MM.1S (cell line): Measurements from ENCODE around the gene SYT5.

Experiments used
- DNase-seq: peaks from one replicate; pipeline ENCODE4 v3.0.0-alpha.2; 2015
- H2AFZ ChIP-seq: fragments of 300-600 bp; sonication (generic); 2 replicates; pipeline ENCODE4 v1.6.0; 2016; ENCODE audit warnings: antibody characterized with exemption, low read length
- H3F3A ChIP-seq: fragments of 300-600 bp; sonication (generic); 2 replicates; pipeline ENCODE4 v1.6.1; 2016; ENCODE audit warnings: mild to moderate bottlenecking, antibody characterized with exemption, low read length, moderate library complexity, mixed read lengths; ENCODE audit not compliant: insufficient read depth
- H3K27ac ChIP-seq: fragments of 300-600 bp; sonication (generic); 2 replicates; pipeline ENCODE4 v1.5.1; 2016; ENCODE audit warnings: mild to moderate bottlenecking, low read length
- H3K27me3 ChIP-seq: fragments of 300-600 bp; sonication (generic); replicated peaks from 2 replicates; pipeline ENCODE4 v1.6.0; 2016; ENCODE audit warnings: low read length; ENCODE audit not compliant: insufficient read depth
- H3K36me3 ChIP-seq: fragments of 300-600 bp; sonication (generic); replicated peaks from 2 replicates; pipeline ENCODE4 v1.6.1; 2016; ENCODE audit warnings: mild to moderate bottlenecking, low read length, mixed read lengths; ENCODE audit not compliant: insufficient read depth
- H3K4me1 ChIP-seq: fragments of 300-600 bp; sonication (generic); 2 replicates; pipeline ENCODE4 v1.6.1; 2016; ENCODE audit warnings: low read length, mixed read lengths
- H3K4me2 ChIP-seq: fragments of 300-600 bp; sonication (generic); 2 replicates; pipeline ENCODE4 v1.6.0; 2016; ENCODE audit warnings: low read depth, low read length
- H3K4me3 ChIP-seq: fragments of 300-600 bp; sonication (generic); 2 replicates; pipeline ENCODE4 v1.5.1; 2016; ENCODE audit warnings: low read length, mixed read lengths
- H3K79me2 ChIP-seq: fragments of 300-600 bp; sonication (generic); 2 replicates; pipeline ENCODE4 v1.6.1; 2016; ENCODE audit warnings: mixed run types, low read length, mixed read lengths
- H3K9ac ChIP-seq: fragments of 300-600 bp; sonication (generic); 2 replicates; pipeline ENCODE4 v1.6.1; 2016; ENCODE audit warnings: low read length, mixed read lengths
- H3K9me2 ChIP-seq: fragments of 300-600 bp; sonication (generic); replicated peaks from 2 replicates; pipeline ENCODE4 v1.6.1; 2016; ENCODE audit warnings: mild to moderate bottlenecking, low read length, mixed read lengths; ENCODE audit not compliant: insufficient read depth
- H3K9me3 ChIP-seq: fragments of 300-600 bp; sonication (generic); replicated peaks from 2 replicates; pipeline ENCODE4 v1.6.1; 2016; ENCODE audit warnings: mild to moderate bottlenecking, low read length, mixed read lengths; ENCODE audit not compliant: insufficient read depth
- H4K20me1 ChIP-seq: fragments of 300-600 bp; sonication (generic); 2 replicates; pipeline ENCODE4 v1.6.1; 2016; ENCODE audit warnings: mild to moderate bottlenecking, low read length, moderate library complexity, mixed read lengths; ENCODE audit not compliant: insufficient read depth
- EZH2 ChIP-seq: fragments of 300-600 bp; sonication (generic); optimal IDR thresholded peaks from 2 replicates; pipeline ENCODE3; 2017; ENCODE audit warnings: low read depth, mild to moderate bottlenecking, antibody characterized with exemption, low read length, mixed read lengths
- EZH2phosphoT487 ChIP-seq: fragments of 300-600 bp; sonication (generic); IDR thresholded peaks from 2 replicates; pipeline ENCODE4 v1.6.1; 2018; ENCODE audit warnings: antibody characterized with exemption, low read length
- TF ChIP-seq, protein P1 (sequence below): fragments of 300-600 bp; sonication (generic); IDR thresholded peaks from 2 replicates; pipeline ENCODE4 v1.5.1; 2016; ENCODE audit warnings: antibody characterized with exemption, low read length, mixed read lengths

Gene SYT5

GRCh38 chr19:55196803-55197202, 16.7 kb upstream of the SYT5 start:
- no peaks in the 10 kb centered on the region for H3K9me2 ChIP-seq
- no peaks in the 10 kb centered on the region for H4K20me1 ChIP-seq
- no peak overlapping the region for H2AFZ ChIP-seq

GRCh38 chr19:55193481-55193880, 13.4 kb upstream of the SYT5 start:
- H3K9me2 ChIP-seq = no peaks in the 10 kb centered on the region

More at GRCh38 chr19:55196803-55197202, 16.7 kb upstream of the SYT5 start:
- Histone ChIP-seq H3K9me3 (no peaks in the 10 kb centered on the region), H3K4me2 (no peak overlapping the region), H3K27ac (no peak overlapping the region), H3K9ac (no peak overlapping the region), H3K4me1 (no peaks in the 10 kb centered on the region), H3K36me3 (no peaks in the 10 kb centered on the region), H3F3A (no peaks in the 10 kb centered on the region), H3K27me3 (peaks cover 97% of the 10 kb centered on the region), H3K79me2 (no peaks in the 10 kb centered on the region), H3K4me3 (no peak overlapping the region)
- TF ChIP-seq EZH2 (no peak), EZH2phosphoT487 (no peak)
- TF ChIP-seq, protein P1, sequence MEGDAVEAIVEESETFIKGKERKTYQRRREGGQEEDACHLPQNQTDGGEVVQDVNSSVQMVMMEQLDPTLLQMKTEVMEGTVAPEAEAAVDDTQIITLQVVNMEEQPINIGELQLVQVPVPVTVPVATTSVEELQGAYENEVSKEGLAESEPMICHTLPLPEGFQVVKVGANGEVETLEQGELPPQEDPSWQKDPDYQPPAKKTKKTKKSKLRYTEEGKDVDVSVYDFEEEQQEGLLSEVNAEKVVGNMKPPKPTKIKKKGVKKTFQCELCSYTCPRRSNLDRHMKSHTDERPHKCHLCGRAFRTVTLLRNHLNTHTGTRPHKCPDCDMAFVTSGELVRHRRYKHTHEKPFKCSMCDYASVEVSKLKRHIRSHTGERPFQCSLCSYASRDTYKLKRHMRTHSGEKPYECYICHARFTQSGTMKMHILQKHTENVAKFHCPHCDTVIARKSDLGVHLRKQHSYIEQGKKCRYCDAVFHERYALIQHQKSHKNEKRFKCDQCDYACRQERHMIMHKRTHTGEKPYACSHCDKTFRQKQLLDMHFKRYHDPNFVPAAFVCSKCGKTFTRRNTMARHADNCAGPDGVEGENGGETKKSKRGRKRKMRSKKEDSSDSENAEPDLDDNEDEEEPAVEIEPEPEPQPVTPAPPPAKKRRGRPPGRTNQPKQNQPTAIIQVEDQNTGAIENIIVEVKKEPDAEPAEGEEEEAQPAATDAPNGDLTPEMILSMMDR = no peak
- no peak for DNase-seq

DNA sequence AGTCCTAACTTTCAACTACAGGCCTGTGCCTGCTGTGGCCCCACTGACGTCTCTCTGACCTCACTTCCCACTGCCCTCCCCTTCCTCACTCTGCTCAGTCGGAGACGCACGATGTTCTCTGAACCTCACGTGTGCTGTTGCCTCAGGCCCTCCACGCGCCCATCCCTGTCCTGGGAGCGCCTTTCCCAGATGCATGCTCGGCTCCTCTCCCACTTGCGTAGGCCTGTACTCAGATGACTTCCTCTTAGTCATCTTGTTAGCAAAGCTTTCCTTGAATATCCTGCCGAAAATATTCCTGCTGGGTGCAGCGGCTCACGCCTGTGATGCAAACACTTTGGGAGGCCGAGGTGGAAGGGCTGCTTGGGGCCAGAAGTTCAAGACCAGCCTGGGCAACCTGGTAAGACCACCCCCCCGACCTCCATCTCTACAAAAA, 9.3 kb upstream of the SYT5 start:
- H3K9me2 ChIP-seq = no peaks in the 10 kb centered on the region
- H3K4me2 ChIP-seq = no peak overlapping the region
- H4K20me1 ChIP-seq = no peaks in the 10 kb centered on the region; the same call in 1 of the 2 replicates
- DNase-seq = no peak
- no peaks in the 10 kb centered on the region for H3K9me3 ChIP-seq
- peaks cover 74% of the 10 kb centered on the region for H3K27me3 ChIP-seq
- no peak overlapping the region for H2AFZ ChIP-seq
- H3K79me2 ChIP-seq = no peaks in the 10 kb centered on the region
- no peak for TF ChIP-seq EZH2phosphoT487
- no peak for TF ChIP-seq EZH2
- TF ChIP-seq, protein P1 = no peak
- no peak overlapping the region for H3K9ac ChIP-seq
- H3F3A ChIP-seq = no peaks in the 10 kb centered on the region
- no peak overlapping the region for H3K27ac ChIP-seq
- H3K4me1 ChIP-seq = no peaks in the 10 kb centered on the region
- no peak overlapping the region for H3K4me3 ChIP-seq
- H3K36me3 ChIP-seq = no peaks in the 10 kb centered on the region

More at GRCh38 chr19:55193481-55193880, 13.4 kb upstream of the SYT5 start:
- TF ChIP-seq EZH2phosphoT487 = no peak
- TF ChIP-seq EZH2 = no peak
- TF ChIP-seq, protein P1 = no peak
- H3K9ac ChIP-seq = no peak overlapping the region
- no peak overlapping the region for H2AFZ ChIP-seq
- no peaks in the 10 kb centered on the region for H4K20me1 ChIP-seq
- H3K9me3 ChIP-seq = no peaks in the 10 kb centered on the region
- no peaks in the 10 kb centered on the region for H3K36me3 ChIP-seq
- H3F3A ChIP-seq = no peaks in the 10 kb centered on the region
- no peaks in the 10 kb centered on the region for H3K79me2 ChIP-seq
- H3K4me1 ChIP-seq = no peaks in the 10 kb centered on the region
- DNase-seq = no peak
- peaks cover 80% of the 10 kb centered on the region for H3K27me3 ChIP-seq
- no peak overlapping the region for H3K4me2 ChIP-seq
- H3K27ac ChIP-seq = no peak overlapping the region
- H3K4me3 ChIP-seq = no peak overlapping the region
